ENCODE results near the gene ZBTB8A.
A peak's percentile ranks its signal among the peaks of the same experiment; 100 is the strongest.
"Not testable (repeated sequence)": the region's sequence is repeated elsewhere in the genome, so short reads cannot be mapped to it uniquely, and the experiment has no call there.

Gene ZBTB8A

DNA sequence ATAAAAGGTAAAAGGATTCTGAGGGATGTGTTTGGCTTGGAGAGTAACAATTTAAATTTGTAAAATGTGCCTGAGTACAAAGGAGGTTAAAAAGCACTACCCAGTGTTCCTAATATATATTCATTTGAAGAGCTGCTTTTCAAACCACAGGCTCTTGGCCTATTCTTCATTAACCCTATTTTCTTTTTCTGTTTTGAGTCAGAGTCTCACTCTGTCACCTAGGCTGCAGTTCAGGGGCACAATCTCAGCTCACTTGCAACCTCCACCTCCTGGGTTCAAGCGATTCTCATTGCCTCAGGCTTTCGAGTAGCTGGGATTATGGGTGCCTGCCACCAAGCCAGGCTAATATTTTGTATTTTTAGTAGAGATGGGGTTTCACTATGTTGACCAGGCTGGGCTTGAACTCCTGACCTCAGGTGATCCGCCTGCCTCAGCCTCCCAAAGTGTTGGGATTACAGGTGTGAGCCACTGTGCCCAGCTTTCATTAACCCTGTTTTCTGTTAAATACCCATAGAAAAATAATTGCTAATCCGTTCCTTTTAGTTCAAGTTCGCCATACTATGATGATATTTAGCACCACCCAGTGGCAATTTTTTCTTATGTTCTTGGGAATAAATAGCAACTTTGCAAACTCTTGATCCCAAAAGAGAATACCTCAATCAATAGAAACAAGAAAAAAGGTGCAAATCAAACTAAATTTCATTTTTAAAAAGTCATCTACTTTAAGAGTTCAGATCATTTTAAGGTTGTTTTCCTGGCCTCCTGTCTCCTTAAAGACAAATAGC is 80.7 kb downstream of the ZBTB8A start:
- no peak for DNase-seq (ENCODE audit: low read depth, low spot score)

DNA sequence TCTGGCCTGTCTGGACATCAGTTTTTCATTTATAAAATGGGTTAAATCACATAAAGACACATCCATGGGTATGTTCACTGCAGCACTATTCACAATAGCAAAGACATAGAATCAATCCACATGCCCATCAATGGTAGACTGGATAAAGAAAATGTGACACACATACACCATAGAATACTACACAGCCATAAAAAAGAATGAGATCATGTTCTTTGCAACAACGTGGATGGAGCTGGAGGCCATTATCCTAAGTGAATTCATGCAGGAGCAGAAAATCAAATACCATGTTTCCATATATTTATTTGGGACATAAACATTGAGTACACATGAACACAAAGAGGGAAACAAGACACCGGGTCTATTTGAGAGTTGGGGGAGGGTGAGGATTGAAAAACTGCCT is 83.0 kb downstream of the ZBTB8A start:
- no peak for DNase-seq (ENCODE audit: low read depth, low spot score)

DNA sequence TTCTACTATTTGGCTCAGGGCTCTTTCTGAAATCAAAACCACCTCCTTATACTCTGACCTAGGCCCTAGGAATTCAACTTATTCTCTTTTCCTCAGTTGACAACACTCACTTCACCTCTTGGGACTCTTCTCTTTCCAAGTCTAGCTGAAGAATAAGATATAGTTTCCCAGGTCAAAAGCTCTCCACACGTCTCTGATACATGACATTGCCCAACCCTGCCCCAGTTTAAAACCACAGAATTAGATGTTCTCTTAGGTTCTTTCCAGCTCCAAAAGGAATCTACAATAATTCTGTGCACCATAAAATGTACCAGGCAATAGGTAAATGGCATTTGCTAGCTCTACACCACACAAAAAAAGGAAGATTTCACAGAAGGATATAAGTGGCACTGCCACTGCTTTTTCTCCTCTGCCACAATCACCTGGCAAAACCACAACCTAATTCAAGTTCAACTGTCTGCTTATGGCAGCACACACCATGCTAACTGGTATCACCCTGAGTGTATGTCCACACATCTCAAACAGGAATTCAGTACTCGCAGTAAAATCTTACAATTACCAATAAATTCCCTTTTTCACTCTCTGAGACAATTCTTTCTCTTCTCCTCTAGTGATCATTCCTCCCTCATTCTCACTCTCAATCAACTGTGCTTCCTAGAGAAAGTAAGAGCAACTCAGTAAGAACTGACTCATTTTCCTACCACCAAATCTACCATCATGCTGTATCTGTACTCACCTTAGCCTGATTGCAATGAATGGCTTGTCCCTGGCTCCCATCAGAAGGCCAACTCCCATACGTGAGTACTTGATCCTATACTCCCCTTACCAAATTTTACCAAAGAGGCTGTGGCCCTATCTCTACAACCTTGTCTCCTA is 83.8 kb downstream of the ZBTB8A start:
- DNase-seq (ENCODE audit: low read depth, low spot score) = no peak

DNA sequence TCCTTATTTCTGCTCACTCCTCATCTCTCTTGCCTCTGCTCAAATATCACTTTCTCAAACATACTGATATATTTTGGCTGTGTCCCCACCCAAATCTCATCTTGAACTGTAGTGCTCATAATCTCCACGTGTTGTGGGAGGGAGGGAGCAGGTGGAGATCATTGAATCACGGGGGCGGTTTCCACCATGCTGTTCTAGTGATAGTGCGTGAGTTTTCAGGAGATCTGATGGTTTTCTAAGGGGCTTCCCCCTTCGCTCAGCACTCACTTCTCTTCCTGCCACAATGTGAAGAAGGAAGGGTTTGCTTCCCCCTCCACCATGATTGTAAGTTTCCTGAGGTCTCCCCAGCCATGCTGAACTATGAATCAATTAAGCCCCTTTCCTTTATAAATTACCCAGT is 84.5 kb downstream of the ZBTB8A start:
- peak; percentile 3 for DNase-seq (ENCODE audit: low read depth, low spot score)

DNA sequence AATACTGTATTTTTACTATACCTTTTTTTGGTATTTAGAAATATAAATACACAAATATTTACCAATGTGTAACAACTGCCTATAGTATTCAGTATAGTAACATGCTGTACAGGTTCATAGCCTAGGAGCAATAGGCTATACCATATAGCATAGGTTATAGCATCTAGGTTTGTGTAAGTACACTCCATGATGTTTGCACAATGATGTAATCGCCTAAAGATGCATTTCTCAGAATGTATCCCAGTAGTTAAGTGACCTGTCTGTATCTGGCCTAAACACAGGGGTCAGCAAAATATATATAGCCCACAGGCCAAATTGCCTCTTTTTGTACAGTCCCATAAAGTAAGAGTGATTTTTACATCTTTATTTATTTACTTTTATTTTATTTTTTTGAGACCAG is 86.9 kb downstream of the ZBTB8A start:
- DNase-seq (ENCODE audit: low read depth, low spot score) = no peak

DNA sequence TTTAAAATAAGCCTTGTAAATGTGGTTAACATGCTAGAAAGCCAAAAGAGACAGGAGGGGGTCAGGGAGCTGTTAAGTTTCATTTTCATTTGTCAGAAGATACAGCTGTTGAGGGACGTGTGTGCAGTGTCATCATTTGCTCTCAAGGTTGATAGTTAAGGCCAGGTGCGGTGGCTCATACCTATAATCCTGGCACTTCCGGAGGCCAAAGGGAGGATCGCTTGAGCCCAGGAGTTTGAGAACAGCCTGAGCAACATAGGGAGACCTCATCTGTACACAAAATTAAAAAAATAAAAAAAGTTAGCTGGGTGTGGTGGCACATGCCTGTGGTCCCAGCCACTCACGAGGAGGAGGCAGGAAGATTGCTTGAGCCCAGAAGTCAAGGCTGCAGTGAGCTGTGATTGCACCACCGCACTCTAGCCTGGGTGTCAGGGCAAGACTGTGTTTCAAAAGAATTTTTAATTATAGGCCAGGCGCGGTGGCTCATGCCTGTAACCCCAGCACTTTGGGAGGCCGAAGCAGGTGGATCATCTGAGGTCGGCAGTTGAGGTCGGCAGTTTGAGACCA is 88.5 kb downstream of the ZBTB8A start:
- DNase-seq (ENCODE audit: low read depth, low spot score) = no peak

DNA sequence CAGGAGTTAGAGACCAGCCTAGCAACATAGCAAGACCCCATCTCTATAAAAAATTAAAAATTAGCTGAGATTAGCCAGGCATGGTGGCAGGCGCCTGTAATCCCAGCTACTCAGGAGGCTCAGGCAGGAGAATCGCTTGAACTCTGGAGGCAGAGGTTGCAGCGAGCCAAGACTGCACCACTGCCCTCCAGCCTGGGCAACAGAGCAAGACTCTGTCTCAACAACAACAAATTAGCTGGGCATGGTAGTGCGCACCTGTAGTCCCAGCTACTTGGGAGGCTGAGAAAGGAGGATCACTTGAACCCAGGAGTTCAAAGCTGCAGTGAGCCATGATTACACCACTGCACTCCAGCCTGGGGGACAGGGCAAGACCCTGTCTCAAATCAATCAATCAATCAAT is 90.9 kb downstream of the ZBTB8A start:
- DNase-seq (ENCODE audit: low read depth, low spot score) = not testable (repeated sequence)

DNA sequence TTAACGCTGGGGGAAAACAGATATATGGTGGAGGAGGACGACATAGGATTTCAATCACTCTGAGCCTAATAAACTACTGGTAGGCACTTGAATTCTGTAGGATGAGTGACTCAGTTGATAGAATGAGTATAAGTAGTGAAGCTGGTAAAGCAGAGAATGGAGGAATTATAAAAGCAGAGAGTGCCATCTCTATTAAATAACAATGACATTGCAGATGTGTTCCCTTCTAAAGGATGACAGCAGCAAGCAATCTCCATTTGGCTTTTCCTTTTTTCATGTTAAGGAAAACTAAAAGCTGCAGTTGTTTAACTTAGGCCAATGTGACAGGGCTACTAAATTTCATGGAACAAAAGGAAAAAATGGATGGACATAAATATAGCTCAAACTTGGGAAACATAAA is 93.6 kb downstream of the ZBTB8A start:
- no peak for DNase-seq (ENCODE audit: low read depth, low spot score)

DNA sequence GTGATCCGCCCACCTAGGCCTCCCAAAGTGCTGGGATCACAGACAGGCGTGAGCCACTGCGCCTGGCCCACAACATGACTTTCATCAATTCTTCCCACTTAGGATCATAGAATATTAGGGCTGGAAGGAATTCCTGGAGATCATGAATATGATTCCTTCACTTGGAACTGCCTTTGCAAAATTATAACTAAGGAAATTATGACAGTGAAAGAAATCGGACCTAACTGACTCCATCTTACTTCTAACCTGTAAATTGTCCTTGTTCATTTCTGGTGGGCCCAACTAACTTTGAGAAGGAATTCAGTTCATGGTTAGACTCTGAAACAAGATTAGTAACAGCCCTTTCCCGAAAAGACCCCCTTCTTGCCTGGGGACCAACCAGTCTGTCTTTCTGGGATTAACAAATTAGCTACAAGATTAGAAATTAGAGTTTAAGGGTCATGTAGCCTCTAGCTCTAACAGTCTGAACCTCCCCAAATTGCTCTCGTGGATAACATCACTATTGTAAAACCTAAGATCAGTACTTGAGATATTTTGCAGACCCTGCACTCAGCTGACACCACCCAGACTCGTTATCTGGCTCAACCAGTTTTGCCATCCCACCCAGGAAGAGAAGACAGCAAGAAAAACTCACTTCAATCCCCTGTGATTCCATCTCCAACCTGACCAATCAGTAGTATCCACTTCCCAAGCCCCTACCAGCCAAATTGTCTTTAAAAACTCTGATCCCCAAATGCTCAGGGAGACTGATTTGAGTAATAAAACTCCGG is 96.5 kb downstream of the ZBTB8A start:
- no peak for DNase-seq (ENCODE audit: low read depth, low spot score)

DNA sequence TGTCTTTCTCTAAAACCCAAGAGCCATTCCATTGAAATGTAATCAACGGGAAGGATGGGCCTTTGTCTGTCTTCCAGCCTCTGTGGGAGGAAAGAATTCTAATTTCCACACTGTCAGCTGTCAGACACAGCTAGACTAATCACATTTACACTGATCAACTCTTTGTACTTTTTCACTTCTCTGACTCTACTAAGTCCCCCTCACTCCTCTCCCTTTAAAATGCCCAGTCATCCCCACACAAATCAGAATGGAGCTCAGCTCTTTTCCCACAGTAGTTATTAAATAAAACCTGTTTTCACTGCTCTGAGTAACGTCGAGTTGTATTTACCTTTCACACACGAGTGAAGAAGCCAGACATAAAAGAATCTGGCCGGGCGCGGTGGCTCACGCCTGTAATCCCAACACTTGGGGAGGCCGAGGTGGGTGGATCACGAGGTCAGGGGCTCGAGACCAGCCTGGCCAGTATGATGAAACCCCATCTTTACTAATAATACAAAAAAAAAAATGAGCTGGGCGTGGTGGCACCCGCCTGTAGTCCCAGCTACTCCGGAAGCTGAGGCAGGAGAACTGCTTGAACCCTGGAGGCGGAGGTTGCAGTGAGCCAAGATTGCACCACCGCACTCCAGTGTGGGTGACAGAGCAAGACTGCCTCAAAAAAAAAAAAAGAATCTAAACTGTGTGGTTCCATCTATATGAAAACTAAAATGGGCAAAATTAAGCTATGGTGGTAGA is 97.9 kb downstream of the ZBTB8A start:
- no peak for DNase-seq (ENCODE audit: low read depth, low spot score)

DNA sequence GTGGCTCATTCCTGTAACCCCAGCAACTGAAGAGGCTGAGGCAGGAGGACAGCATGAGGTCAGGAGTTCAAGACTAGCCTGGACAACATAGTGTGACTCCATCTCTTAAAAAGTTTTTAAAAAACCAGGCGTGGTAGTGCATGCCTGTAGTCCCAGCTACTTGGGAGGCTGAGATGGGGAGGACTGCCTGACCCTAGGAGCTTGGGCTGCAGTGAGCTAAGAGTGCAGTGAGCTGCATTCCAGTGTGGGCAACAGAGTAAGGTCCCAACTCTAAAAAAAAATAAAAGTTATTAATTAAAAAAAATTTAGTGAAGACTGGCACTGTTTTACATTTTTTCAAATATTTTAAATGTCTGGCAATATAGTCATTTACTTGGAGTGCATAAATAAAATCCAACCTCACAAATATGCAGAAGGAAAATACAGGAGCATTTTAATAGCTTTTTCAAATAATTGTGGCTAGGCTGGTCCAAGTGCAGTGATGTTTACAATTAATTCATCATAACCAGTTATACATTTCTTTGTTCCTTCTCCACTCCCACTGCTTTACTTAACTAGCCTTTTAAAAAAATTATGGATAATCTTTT is 100.4 kb downstream of the ZBTB8A start:
- no peak for DNase-seq (ENCODE audit: low read depth, low spot score)

DNA sequence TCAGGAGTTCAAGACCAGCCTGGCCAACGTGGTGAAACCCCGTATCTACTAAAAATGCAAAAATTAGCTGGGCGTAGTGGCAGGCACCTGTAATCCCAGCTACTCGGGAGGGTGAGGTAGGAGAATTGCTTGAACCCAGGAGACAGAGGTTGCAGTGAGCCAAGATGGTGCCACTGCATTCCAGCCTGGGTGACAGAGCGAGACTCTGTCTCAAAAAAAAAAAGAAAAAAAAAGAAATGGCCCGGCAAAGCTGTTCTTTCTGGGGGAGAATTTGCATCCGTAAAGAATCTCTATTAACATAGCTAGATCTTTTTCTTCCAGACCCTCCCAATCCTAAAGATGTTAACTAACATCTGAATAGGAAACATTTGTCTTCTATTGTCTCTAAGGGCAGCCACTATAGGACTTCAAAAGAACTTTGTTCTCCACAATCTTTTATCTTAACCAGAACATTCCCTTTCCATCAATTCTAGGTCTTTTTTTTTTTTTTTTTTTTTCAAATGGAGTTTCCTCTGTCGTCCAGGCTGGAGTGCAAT is 103.1 kb downstream of the ZBTB8A start:
- not testable (repeated sequence) for DNase-seq (ENCODE audit: low read depth, low spot score)

DNA sequence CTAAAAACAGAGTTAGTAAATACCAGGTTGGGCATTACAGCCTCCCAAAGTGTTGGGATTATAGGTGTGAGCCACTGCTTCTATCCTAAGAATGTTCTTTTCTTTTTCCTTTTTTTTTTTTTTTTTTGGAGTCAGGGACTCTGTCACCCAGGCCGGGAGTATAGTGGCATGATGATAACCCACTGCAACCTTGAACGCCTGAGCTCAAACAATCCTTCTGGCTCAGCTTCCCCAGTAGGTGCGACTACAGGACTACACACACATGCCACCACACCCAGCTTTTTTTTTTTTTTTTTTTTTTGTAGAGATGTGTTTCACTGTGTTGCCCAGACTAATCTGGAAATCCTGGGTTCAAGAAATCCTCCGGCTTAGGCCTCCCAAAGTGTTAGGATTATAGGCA is 105.2 kb downstream of the ZBTB8A start:
- no peak for DNase-seq (ENCODE audit: low read depth, low spot score)

DNA sequence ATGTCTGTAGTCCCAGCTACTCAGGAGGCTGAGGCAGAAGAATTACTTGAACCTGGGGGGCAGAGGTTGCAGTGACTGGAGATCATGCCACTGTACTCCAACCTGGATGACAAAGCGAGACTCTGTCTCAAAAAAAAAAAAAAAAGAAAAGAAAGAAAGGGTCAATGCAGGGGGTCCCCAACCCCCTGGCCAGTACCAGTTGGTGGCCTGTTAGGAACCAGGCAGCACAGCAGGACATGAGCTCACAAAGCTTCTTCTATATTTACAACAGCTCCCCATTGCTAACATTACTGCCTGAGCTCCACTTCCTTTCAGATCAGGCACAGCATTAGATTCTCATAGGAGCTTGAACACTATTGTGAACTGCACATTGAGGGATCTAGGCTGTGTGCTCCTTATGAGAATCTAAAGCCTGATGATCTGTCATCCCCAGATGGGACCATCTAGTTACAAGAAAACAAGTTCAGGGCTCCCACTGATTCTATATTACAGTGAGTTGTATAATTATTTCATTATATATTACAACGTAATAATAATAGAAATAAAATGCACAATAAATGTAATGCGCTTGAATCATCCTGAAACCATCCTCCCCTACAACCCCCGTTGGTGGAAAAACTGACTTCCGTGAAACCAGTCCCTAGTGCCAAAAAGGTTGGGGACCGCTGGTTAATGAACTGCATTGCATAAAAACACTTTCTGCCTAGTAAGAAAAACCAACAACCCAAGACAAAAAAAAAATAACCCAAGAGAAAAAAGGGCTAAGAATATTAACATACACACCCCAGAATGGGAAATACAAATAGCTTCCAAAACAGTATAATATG is 108.3 kb downstream of the ZBTB8A start:
- DNase-seq (ENCODE audit: low read depth, low spot score) = no peak

DNA sequence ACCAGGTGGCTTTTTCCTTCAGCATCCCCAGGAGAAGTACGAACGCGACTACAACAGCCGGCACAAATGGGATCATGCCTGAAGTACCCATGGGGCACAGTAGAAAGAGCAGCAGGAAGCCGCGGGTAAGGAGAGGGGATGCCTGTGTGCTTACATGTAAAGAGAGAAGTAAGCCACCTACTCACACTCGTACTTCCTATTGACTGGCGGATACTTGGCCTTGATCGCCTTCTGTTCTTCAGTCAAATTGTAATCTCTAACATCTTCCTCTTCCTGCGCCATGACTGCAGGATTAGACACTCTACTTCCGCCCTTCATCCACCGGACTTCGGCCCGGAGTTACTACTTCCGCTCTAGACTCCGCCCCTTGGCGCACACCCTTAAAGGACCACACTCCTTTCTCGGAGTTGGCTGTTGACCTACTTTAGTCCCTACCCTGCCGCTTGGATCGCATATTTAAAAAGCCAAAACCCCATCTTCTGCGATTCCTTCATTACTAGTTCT is 111.1 kb downstream of the ZBTB8A start, which contains the start of gene ZBTB8OS:
Gene ZBTB8OS (minus strand): TSS at position 303 of the 504 bp plus-strand sequence. CDS start 21 bp downstream, at position 282.
- peak; percentile 66 for DNase-seq (ENCODE audit: low read depth, low spot score)

DNA sequence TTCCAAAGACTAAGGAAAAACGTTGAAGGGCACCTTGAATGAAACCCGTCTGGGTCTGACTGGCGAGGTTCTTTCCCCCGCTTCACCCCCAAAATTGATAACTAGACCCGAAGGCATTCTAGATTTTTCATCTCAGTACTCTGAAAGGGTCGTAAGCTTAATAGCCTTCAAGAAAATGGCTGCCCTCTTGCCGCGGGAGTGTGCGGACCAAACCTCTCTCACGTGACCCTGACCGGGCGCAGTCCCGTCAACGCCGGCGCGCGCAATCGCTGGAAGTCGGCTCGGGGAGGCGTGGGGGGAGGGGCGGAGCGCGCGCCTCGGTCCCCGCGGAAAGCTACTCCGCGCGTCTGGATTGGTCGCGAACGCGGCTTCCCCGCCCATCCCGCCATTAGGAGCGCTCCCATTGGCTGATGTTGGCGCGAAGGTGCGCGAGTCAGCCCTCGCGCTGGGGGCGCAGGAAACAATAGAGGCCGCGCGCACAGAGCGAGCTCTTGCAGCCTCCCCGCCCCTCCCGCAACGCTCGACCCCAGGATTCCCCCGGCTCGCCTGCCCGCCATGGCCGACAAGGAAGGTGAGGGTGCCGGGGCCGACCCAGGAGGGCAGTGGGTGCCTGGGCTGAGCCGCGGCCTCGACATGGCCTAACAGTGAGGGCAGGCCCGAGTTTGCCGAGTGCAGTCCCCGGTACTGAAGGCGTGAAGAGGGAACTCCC is 111.7 kb downstream of the ZBTB8A start, which contains the start of gene RBBP4:
Gene RBBP4 (plus strand): TSS at position 457 of the 709 bp plus-strand sequence. CDS start 99 bp downstream, at position 556.
- DNase-seq (ENCODE audit: low read depth, low spot score) = peak; percentile 99

DNA sequence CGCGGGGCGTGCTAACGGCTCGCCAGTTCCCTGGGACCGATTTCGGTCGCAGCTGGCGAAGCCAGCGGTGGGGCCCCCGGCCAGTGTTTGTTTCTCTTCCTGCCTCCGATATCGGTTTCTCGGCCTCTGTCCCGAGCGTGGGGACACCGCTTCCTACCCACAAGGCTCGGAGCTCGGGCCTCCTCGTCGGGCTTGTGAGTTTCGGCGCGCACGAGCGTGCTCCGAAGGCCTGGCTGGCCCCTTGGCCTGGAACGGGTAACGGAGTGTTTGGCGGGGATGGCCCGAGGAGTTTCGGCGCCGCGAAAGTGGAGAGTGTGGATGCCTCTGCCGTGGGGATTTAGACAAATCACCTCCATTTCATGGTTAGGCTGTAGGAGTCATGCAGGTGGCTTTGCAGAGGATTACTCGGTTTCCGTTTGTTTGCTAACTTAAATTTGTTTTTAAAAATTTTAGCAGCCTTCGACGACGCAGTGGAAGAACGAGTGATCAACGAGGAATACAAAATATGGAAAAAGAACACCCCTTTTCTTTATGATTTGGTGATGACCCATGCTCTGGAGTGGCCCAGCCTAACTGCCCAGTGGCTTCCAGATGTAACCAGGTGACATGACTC is 112.3 kb downstream of the ZBTB8A start:
- DNase-seq (ENCODE audit: low read depth, low spot score) = no peak
